ENCODE results near the gene GTF2F2. TPM values are rescaled to one million over a fixed set of nuclear protein-coding genes. Genes with fewer than 3 reads are reported as not detected.

The GTF2F2 gene
- total RNA-seq, 4 donors from 2014 or later, result 9.4 to 23.3 (median 19.6) TPM

GRCh38 chr13:45226024-45226423 is 105.7 kb downstream of the GTF2F2 start:
- H3K27me3 ChIP-seq, result no peaks in the 10 kb centered on the region
- no peak overlapping the region for H3K27ac ChIP-seq
- no peak overlapping the region for H3K4me3 ChIP-seq
- H3K9me3 ChIP-seq, result no peaks in the 10 kb centered on the region
- DNase-seq, result no peak
- 72 to 80% methylated on average over 3 of the region's 3 CpGs for WGBS, 2 donors
- TF ChIP-seq, protein P1, sequence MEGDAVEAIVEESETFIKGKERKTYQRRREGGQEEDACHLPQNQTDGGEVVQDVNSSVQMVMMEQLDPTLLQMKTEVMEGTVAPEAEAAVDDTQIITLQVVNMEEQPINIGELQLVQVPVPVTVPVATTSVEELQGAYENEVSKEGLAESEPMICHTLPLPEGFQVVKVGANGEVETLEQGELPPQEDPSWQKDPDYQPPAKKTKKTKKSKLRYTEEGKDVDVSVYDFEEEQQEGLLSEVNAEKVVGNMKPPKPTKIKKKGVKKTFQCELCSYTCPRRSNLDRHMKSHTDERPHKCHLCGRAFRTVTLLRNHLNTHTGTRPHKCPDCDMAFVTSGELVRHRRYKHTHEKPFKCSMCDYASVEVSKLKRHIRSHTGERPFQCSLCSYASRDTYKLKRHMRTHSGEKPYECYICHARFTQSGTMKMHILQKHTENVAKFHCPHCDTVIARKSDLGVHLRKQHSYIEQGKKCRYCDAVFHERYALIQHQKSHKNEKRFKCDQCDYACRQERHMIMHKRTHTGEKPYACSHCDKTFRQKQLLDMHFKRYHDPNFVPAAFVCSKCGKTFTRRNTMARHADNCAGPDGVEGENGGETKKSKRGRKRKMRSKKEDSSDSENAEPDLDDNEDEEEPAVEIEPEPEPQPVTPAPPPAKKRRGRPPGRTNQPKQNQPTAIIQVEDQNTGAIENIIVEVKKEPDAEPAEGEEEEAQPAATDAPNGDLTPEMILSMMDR (IDR thresholded peaks at IDR 0.05), result no peak
- no peak for TF ChIP-seq POLR2A (IDR thresholded peaks at IDR 0.05)
- H3K36me3 ChIP-seq, result no peaks in the 10 kb centered on the region
- no peaks in the 10 kb centered on the region for H3K4me1 ChIP-seq
- intact Hi-C loops (cut with DNase I), result no loop called here

GRCh38 chr13:45228002-45228401 is 107.7 kb downstream of the GTF2F2 start:
- intact Hi-C loops (cut with DNase I), result no loop called here
- TF ChIP-seq POLR2A (IDR thresholded peaks at IDR 0.05), result no peak
- TF ChIP-seq, protein P1 (IDR thresholded peaks at IDR 0.05), result no peak
- no peaks in the 10 kb centered on the region for H3K9me3 ChIP-seq
- 86 to 91% methylated on average over 5 of the region's 5 CpGs for WGBS, 2 donors
- H3K27me3 ChIP-seq, result no peaks in the 10 kb centered on the region
- no peak for DNase-seq
- no peaks in the 10 kb centered on the region for H3K4me1 ChIP-seq
- H3K4me3 ChIP-seq, result no peak overlapping the region
- no peaks in the 10 kb centered on the region for H3K36me3 ChIP-seq
- no peak overlapping the region for H3K27ac ChIP-seq

DNA sequence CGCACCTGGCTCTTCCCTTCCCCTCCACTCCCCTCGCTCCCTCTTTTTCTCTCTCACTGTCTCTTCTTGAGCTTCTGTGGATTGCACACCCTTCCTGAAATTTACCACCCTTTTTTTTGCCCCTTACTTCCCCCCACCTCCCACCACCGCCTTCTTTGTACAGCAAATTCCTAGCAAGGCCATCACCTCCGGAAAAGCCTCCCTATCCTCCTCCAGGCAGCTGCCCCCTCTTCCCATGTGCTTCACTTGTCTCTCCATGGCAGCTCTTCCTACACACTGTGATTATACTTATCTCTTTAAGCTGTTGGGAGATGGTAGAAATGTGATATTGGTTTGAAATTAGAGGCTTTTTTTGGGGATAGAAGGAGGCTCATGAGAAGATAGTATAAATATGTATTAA is 108.9 kb downstream of the GTF2F2 start:
- H3K4me3 ChIP-seq, result no peak overlapping the region
- DNase-seq, result no peak
- H3K4me1 ChIP-seq, result no peaks in the 10 kb centered on the region
- H3K9me3 ChIP-seq, result no peaks in the 10 kb centered on the region
- 92 to 100% methylated on average over 4 of the region's 4 CpGs for WGBS, 2 donors
- no peaks in the 10 kb centered on the region for H3K36me3 ChIP-seq
- intact Hi-C loops (cut with DNase I), result no loop called here
- H3K27ac ChIP-seq, result no peak overlapping the region
- H3K27me3 ChIP-seq, result no peaks in the 10 kb centered on the region
- TF ChIP-seq POLR2A (IDR thresholded peaks at IDR 0.05), result no peak
- TF ChIP-seq, protein P1 (IDR thresholded peaks at IDR 0.05), result no peak

DNA sequence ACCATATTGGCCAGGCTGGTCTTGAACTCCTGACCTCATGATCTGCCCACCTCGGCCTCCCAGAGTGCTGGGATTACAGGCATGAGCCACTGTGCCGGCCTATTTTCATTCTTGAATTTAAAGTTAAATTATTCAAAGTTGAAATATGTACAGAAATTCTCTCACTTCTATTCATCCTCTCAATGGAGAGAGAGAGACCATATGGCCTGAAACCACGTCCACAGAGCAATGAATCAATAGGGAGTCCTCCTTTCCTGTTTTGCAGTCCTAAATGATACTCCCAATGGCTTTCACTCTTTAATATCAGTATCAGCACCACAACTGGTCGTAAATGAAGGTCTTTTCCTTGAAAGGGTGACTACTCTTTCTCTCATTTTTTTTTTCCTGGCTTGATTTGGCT is 111.0 kb downstream of the GTF2F2 start:
- no peak overlapping the region for H3K4me3 ChIP-seq
- DNase-seq, result no peak
- H3K27me3 ChIP-seq, result no peaks in the 10 kb centered on the region
- intact Hi-C loops (cut with DNase I), result no loop called here
- TF ChIP-seq POLR2A (IDR thresholded peaks at IDR 0.05), result no peak
- TF ChIP-seq, protein P1 (IDR thresholded peaks at IDR 0.05), result no peak
- no peaks in the 10 kb centered on the region for H3K36me3 ChIP-seq
- WGBS, 2 donors, result 77 to 88% methylated on average over 4 of the region's 4 CpGs
- no peak overlapping the region for H3K27ac ChIP-seq
- no peaks in the 10 kb centered on the region for H3K9me3 ChIP-seq
- no peaks in the 10 kb centered on the region for H3K4me1 ChIP-seq

GRCh38 chr13:45231722-45232121 is 111.4 kb downstream of the GTF2F2 start:
- TF ChIP-seq, protein P1 (IDR thresholded peaks at IDR 0.05), result no peak
- TF ChIP-seq POLR2A (IDR thresholded peaks at IDR 0.05), result no peak
- intact Hi-C loops (cut with DNase I), result no loop called here

More at GRCh38 chr13:45231722-45232121, 111.4 kb downstream of the GTF2F2 start:
- Histone ChIP-seq H3K4me1 (no peaks in the 10 kb centered on the region), H3K27ac (no peak overlapping the region), H3K9me3 (no peaks in the 10 kb centered on the region), H3K4me3 (no peak overlapping the region), H3K27me3 (no peaks in the 10 kb centered on the region), H3K36me3 (no peaks in the 10 kb centered on the region)
- WGBS, 2 donors, result 15 to 26% methylated on average over 1 of the region's 1 CpG
- DNase-seq, result no peak
